A549 (cell line): Measurements from ENCODE around the gene SHLD1. TPM values are rescaled to one million over a fixed set of nuclear protein-coding genes. Genes with fewer than 3 reads are reported as not detected.

Experiments
- ATAC-seq, 2 experiments: fragments of 200-7000 bp in 1 of 2; fragments of >200 bp in 1 of 2; cut with Nextera tagmentation in 1 of 2; cut with Tn5 transposase in 1 of 2; 3 replicates each; pipeline versions ENCODE4 v1.8.0 to v1.9.1; 2018 to 2020; ENCODE audit warnings: mild to moderate bottlenecking in 1 of 2, moderate library complexity in 1 of 2
- CTCF ChIA-PET: fragments of 300-600 bp; sonication (Branson Sonifier 250); formaldehyde crosslinking; extraction: SDS; loops from one replicate; lab custom pipeline; 2021; ENCODE audit warnings: antibody characterized with exemption, inconsistent platforms; lab: Yijun Ruan, JAX
- POLR2A ChIA-PET: fragments of 350-600 bp; formaldehyde crosslinking; extraction: SDS; loops from one replicate; lab custom pipeline; 2021; ENCODE audit warnings: antibody characterized with exemption, inconsistent platforms; lab: Yijun Ruan, JAX
- DNase-seq, 2 experiments: peaks; one replicate each; pipeline versions ENCODE4 v3.0.0 to v3.0.0-alpha.2; 2011 to 2016; ENCODE audit warnings: low read depth in 1 of 2, low spot score in 1 of 2
- FAIRE-seq: peaks from 2 replicates; lab custom pipeline; 2011; peaks lifted over from hg19 to GRCh38; lab: Jason Lieb, UNC
- H3K27ac ChIP-seq, 2 experiments: fragments of >200 bp; sonication (Bioruptor Twin); formaldehyde crosslinking; 3 replicates each; pipeline ENCODE4 v1.5.1; 2016 to 2017
- H3K4me1 ChIP-seq: fragments of >200 bp; sonication (Bioruptor Twin); formaldehyde crosslinking; 3 replicates; pipeline ENCODE4 v1.6.1; 2016
- H3K4me2 ChIP-seq: fragments of >200 bp; sonication (Bioruptor Twin); formaldehyde crosslinking; 3 replicates; pipeline ENCODE4 v1.6.1; 2016
- H3K4me3 ChIP-seq: fragments of >200 bp; sonication (Bioruptor Twin); formaldehyde crosslinking; 3 replicates; pipeline ENCODE4 v1.5.1; 2016
- H3K9me3 ChIP-seq: fragments of >200 bp; sonication (Bioruptor Twin); formaldehyde crosslinking; 3 replicates; pipeline ENCODE4 v1.6.1; 2016
- CBX8 ChIP-seq: fragments of 200-600 bp; sonication (generic); IDR thresholded peaks from 2 replicates; pipeline ENCODE4 v1.6.1; 2016
- CHD2 ChIP-seq: fragments of 150-350 bp; IDR thresholded peaks from 2 replicates; pipeline ENCODE4 v1.6.1; 2014; ENCODE audit warnings: low read length; ENCODE audit not compliant: partially characterized antibody
- EHMT2 ChIP-seq: fragments of 200-600 bp; sonication (generic); IDR thresholded peaks from 2 replicates; pipeline ENCODE4 v1.6.1; 2016; ENCODE audit warnings: antibody characterized with exemption, low read depth, mild to moderate bottlenecking, moderate library complexity
- EP300 ChIP-seq, 2 experiments: fragments of >200 bp; sonication (Bioruptor Twin); formaldehyde crosslinking; IDR thresholded peaks; 2 replicates in 1 of 2; 3 replicates in 1 of 2; pipeline ENCODE4 v1.6.1; 2016 to 2017
- FOSB ChIP-seq: fragments of 250-450 bp; sonication (Bioruptor Pico); IDR thresholded peaks from 2 replicates; pipeline ENCODE4 v1.5.0; 2020; ENCODE audit warnings: mild to moderate bottlenecking, moderate library complexity
- GATA3 ChIP-seq: IDR thresholded peaks from 2 replicates; pipeline ENCODE4 v1.6.1; 2012; ENCODE audit warnings: borderline replicate concordance
- HEYL ChIP-seq: fragments of 250-450 bp; sonication (Bioruptor Pico); IDR thresholded peaks from 2 replicates; pipeline ENCODE4 v1.8.0; 2021; ENCODE audit warnings: mild to moderate bottlenecking, moderate library complexity
- KDM1A ChIP-seq: fragments of 200-600 bp; sonication (generic); IDR thresholded peaks from 2 replicates; pipeline ENCODE4 v1.6.1; 2016; ENCODE audit warnings: low read depth, mild to moderate bottlenecking
- MAX ChIP-seq: IDR thresholded peaks from 2 replicates; pipeline ENCODE4 v1.6.1; 2012
- MYC ChIP-seq: IDR thresholded peaks from 2 replicates; pipeline ENCODE4 v1.6.1; 2012; ENCODE audit warnings: mild to moderate bottlenecking, inconsistent platforms, low read length, improper control_type of control experiment, borderline replicate concordance
- NFE2L2 ChIP-seq: fragments of 150-350 bp; conservative IDR thresholded peaks from 2 replicates; pipeline ENCODE4 v1.6.1; 2014; ENCODE audit warnings: low read length
- NR3C1 ChIP-seq: fragments of >200 bp; sonication (Bioruptor Twin); formaldehyde crosslinking; IDR thresholded peaks from 3 replicates; pipeline ENCODE4 v1.6.1; 2017
- PBX3 ChIP-seq: IDR thresholded peaks from 2 replicates; pipeline ENCODE4 v1.6.1; 2012
- RAD21 ChIP-seq, 2 experiments: fragments of >200 bp in 1 of 2; sonication (Bioruptor Twin) in 1 of 2; formaldehyde crosslinking in 1 of 2; IDR thresholded peaks in 1 of 2; conservative IDR thresholded peaks in 1 of 2; 2 replicates in 1 of 2; 3 replicates in 1 of 2; pipeline ENCODE4 v1.6.1; 2012 to 2018; ENCODE audit warnings: inconsistent platforms in 1 of 2
- SMC3 ChIP-seq: fragments of >200 bp; sonication (Bioruptor Twin); formaldehyde crosslinking; IDR thresholded peaks from 3 replicates; pipeline ENCODE4 v1.6.1; 2018; ENCODE audit warnings: inconsistent platforms
- USF2 ChIP-seq: fragments of 450-650 bp; IDR thresholded peaks from 2 replicates; pipeline ENCODE4 v1.6.1; 2014; ENCODE audit warnings: antibody characterized with exemption
- ZC3H11A ChIP-seq: fragments of 450-650 bp; IDR thresholded peaks from 2 replicates; pipeline ENCODE4 v1.6.1; 2014; ENCODE audit warnings: antibody characterized with exemption, mild to moderate bottlenecking
- ZFP36 ChIP-seq: fragments of 450-650 bp; IDR thresholded peaks from 2 replicates; pipeline ENCODE4 v1.6.1; 2014; ENCODE audit warnings: borderline replicate concordance; ENCODE audit not compliant: partially characterized antibody
- ZNF302 ChIP-seq: fragments of 250-450 bp; sonication (Bioruptor Pico); IDR thresholded peaks from 2 replicates; pipeline ENCODE4 v1.9.0; 2021; ENCODE audit warnings: inconsistent platforms, mild to moderate bottlenecking, moderate library complexity
- WGBS: methylation state at CpG from one replicate; pipeline ENCODE4 v1.1.6; 2017; ENCODE audit errors: missing lambda C conversion rate; 5-methylcytosine and 5-hydroxymethylcytosine counted together
- polyA plus RNA-seq, 4 experiments: library from polyadenylated mRNA; depleted of rRNA in 3 of 4; stranded (reverse); fragments of >200 nt; fragmentation: RNase III in 1 of 4; extraction: RNeasy Plus Mini Kit Qiagen cat#74134 plus additional on column Dnase treatment in 1 of 4; gene quantifications; 2 replicates in 3 of 4; 3 replicates in 1 of 4; pipeline ENCODE4 v1.2.3, GENCODE V29; 2011 to 2017

Gene SHLD1
- polyA plus RNA-seq, 2 of the 4 experiments (the other 2 are of a cell fraction) = 6.5 to 18.4 TPM

GRCh38 chr20:5871459-5872410 lies 121.5 kb downstream of the SHLD1 start:
- peak; percentile 39 for FAIRE-seq
- CTCF ChIA-PET = interaction anchor here (1.2 to 1.4 kb wide), 2 partner anchors 9 to 322 kb away, joined by 3 to 6 read pairs; no protein-coding TSS in a partner anchor

GRCh38 chr20:5877128-5877527 lies 126.9 kb downstream of the SHLD1 start:
- Histone ChIP-seq H3K4me3 (no peak overlapping the region), H3K4me2 (no peak overlapping the region), H3K27ac (no peak overlapping the region), H3K4me1 (no peaks in the 10 kb centered on the region), H3K9me3 (no peaks in the 10 kb centered on the region)
- FAIRE-seq = no peak
- DNase-seq = peak in 1 of 2 experiments; percentile 15
- CTCF ChIA-PET = no interaction called here
- POLR2A ChIA-PET = no interaction called here
- no peak for ATAC-seq
- 56% methylated on average over 4 of the region's 4 CpGs for WGBS
- TF ChIP-seq NFE2L2 (no peak), USF2 (peak; percentile 58; the same call in 1 of the 2 replicates)

More at GRCh38 chr20:5871459-5872410, 121.5 kb downstream of the SHLD1 start:
- POLR2A ChIA-PET = no interaction called here
- no peak overlapping the region for H3K4me3 ChIP-seq
- 53% methylated on average over 6 of the region's 6 CpGs for WGBS
- ATAC-seq = peak; percentile 30 to 39; a peak in 1 of 6 replicates
- H3K4me1 ChIP-seq = no peaks in the 10 kb centered on the region
- H3K4me2 ChIP-seq = no peak overlapping the region
- H3K27ac ChIP-seq = no peak overlapping the region
- DNase-seq = no peak
- TF ChIP-seq RAD21 (conservative IDR thresholded peaks at IDR 0.05 in 1 of 2, IDR thresholded peaks at IDR 0.05 in 1 of 2) = no peak
- no peak for TF ChIP-seq PBX3
- H3K9me3 ChIP-seq = no peaks in the 10 kb centered on the region

GRCh38 chr20:5880326-5880725 lies 130.1 kb downstream of the SHLD1 start:
- no peak for DNase-seq
- POLR2A ChIA-PET = no interaction called here
- Histone ChIP-seq H3K4me2 (no peak overlapping the region), H3K4me1 (no peaks in the 10 kb centered on the region), H3K27ac (no peak overlapping the region)
- WGBS = 85% methylated on average over 3 of the region's 3 CpGs
- FAIRE-seq = peak; percentile 46
- no peak for ATAC-seq
- TF ChIP-seq HEYL (CRISPR knock-in tag) = no peak
- no peak for TF ChIP-seq SMC3
- TF ChIP-seq KDM1A = no peak
- TF ChIP-seq CHD2 = no peak
- no peak for TF ChIP-seq CBX8
- no peak for TF ChIP-seq ZFP36
- no peak for TF ChIP-seq ZC3H11A
- no peak for TF ChIP-seq MYC
- no peak for TF ChIP-seq ZNF302 (CRISPR knock-in tag)
- no peak for TF ChIP-seq GATA3
- no peak for TF ChIP-seq EHMT2
- TF ChIP-seq EP300 (IDR thresholded peaks at IDR 0.05) = no peak
- no peak for TF ChIP-seq NR3C1
- TF ChIP-seq, all 56 proteins: peak for 0
- Histone ChIP-seq H3K9me3 (no peaks in the 10 kb centered on the region), H3K4me3 (no peak overlapping the region)
- CTCF ChIA-PET = interaction anchor here (0.6 to 1.4 kb wide), 3 partner anchors 9 to 177 kb away, joined by 3 to 6 read pairs (median 4); no protein-coding TSS in a partner anchor

- no peaks in the 10 kb centered on the region for H3K4me1 ChIP-seq
- no peaks in the 10 kb centered on the region for H3K9me3 ChIP-seq
- DNase-seq (no peak), FAIRE-seq (no peak), ATAC-seq (no peak; a peak in 1 of 6 replicates)
- H3K4me3 ChIP-seq = no peak overlapping the region
- ChIA-PET CTCF (interaction anchor here (1.0 to 1.4 kb wide), 6 partner anchors 11 to 352 kb away, joined by 3 to 6 read pairs (median 4); no protein-coding TSS in a partner anchor), POLR2A (interaction anchor here (0.6 kb wide), 1 partner anchor 21 kb away, joined by 3 read pairs; no protein-coding TSS in a partner anchor)
- H3K27ac ChIP-seq = no peak overlapping the region
- no peak overlapping the region for H3K4me2 ChIP-seq
- WGBS = 64% methylated on average over 5 of the region's 5 CpGs
- TF ChIP-seq ZC3H11A (no peak), FOSB (CRISPR knock-in tag) (no peak), MAX (no peak)
Measured at GRCh38 chr20:5881703-5882102, 131.5 kb downstream of the SHLD1 start.
